T follicular helper cell (primary cell): ENCODE data around the gene OAS2.
A peak's percentile ranks its signal among the peaks of the same experiment; 100 is the strongest.

Source experiments
- DNase-seq: peaks from one replicate; pipeline ENCODE4 v3.0.0-alpha.2; 2020; ENCODE audit warnings: low read depth

The OAS2 gene

GRCh38 chr12:113019025-113019424 lies 40.7 kb downstream of the OAS2 start:
- DNase-seq: no peak

GRCh38 chr12:113021500-113021899 lies 43.2 kb downstream of the OAS2 start:
- DNase-seq: no peak

GRCh38 chr12:113022563-113023297 lies 44.4 kb downstream of the OAS2 start:
- DNase-seq: no peak

- no peak for DNase-seq
Observed at GRCh38 chr12:113027726-113028125, 49.4 kb downstream of the OAS2 start.

GRCh38 chr12:113030875-113031525 lies 52.7 kb downstream of the OAS2 start:
- DNase-seq: no peak

GRCh38 chr12:113039911-113040445 lies 61.7 kb downstream of the OAS2 start:
- DNase-seq: no peak

- no peak for DNase-seq
Observed at GRCh38 chr12:113040722-113041171, 62.4 kb downstream of the OAS2 start.

- no peak for DNase-seq
Observed at GRCh38 chr12:113041560-113041959, 63.2 kb downstream of the OAS2 start.

GRCh38 chr12:113043240-113043639 lies 64.9 kb downstream of the OAS2 start:
- DNase-seq: no peak

- no peak for DNase-seq
Observed at GRCh38 chr12:113044516-113044915, 66.2 kb downstream of the OAS2 start.

- DNase-seq: peak; percentile 48
Observed at GRCh38 chr12:113048716-113049127, 70.4 kb downstream of the OAS2 start.

GRCh38 chr12:113049976-113050742 lies 71.8 kb downstream of the OAS2 start:
- no peak for DNase-seq

- DNase-seq: no peak
Observed at GRCh38 chr12:113050795-113051194, 72.5 kb downstream of the OAS2 start.

- DNase-seq: no peak
Observed at GRCh38 chr12:113051759-113052158, 73.4 kb downstream of the OAS2 start.

GRCh38 chr12:113052326-113052725 lies 74.0 kb downstream of the OAS2 start:
- DNase-seq: no peak

GRCh38 chr12:113054948-113055486 lies 76.7 kb downstream of the OAS2 start:
- no peak for DNase-seq

- DNase-seq: no peak
Observed at GRCh38 chr12:113055594-113056380, 77.5 kb downstream of the OAS2 start.

GRCh38 chr12:113056381-113056630 lies 78.0 kb downstream of the OAS2 start:
- no peak for DNase-seq

GRCh38 chr12:113056631-113057488 lies 78.5 kb downstream of the OAS2 start, which contains the start of gene DTX1:
Gene DTX1 (plus strand): TSS chr12:113056730. CDS start chr12:113058193, 1,463 bp downstream.
- peak; percentile 20 for DNase-seq
